Upper lobe of left lung (tissue), 6 donors: Measurements from ENCODE around the gene NTSR1. TPM values are rescaled to one million over a fixed set of nuclear protein-coding genes. Genes with fewer than 3 reads are reported as not detected.

Source experiments
- ATAC-seq, 2 donors: fragments of 200-7000 bp; cut with Tn5 transposase; one replicate each; pipeline ENCODE4 v1.9.1; 2022; ENCODE audit warnings: mild to moderate bottlenecking in 2 of 2, moderate library complexity in 2 of 2; ENCODE audit not compliant: low FRiP score in 2 of 2
- DNase-seq, 2 donors: peaks; one replicate each; pipeline ENCODE4 v3.0.0-alpha.2; 2019 to 2020
- H3K27ac ChIP-seq, 4 donors: fragments of 200-600 bp; sonication (generic); one replicate each; pipeline ENCODE4 v1.5.1; 2016 to 2019
- H3K27me3 ChIP-seq, 4 donors: fragments of 200-600 bp; sonication (generic); one replicate each; pipeline ENCODE4 v1.5.1; 2017 to 2019
- H3K36me3 ChIP-seq, 4 donors: fragments of 200-600 bp; sonication (generic); one replicate each; pipeline ENCODE4 v1.5.1; 2016 to 2019
- H3K4me1 ChIP-seq, 4 donors: fragments of 200-600 bp; sonication (generic); one replicate each; pipeline ENCODE4 v1.5.1; 2018 to 2019
- H3K4me3 ChIP-seq, 4 donors: fragments of 200-600 bp; sonication (generic); one replicate each; pipeline ENCODE4 v1.5.1; 2017 to 2019; ENCODE audit warnings: mild to moderate bottlenecking in 2 of 4, moderate library complexity in 1 of 4
- H3K9me3 ChIP-seq, 4 donors: fragments of 200-600 bp; sonication (generic); one replicate each; pipeline ENCODE4 v1.5.1; 2018 to 2019
- EP300 ChIP-seq, 4 donors: sonication (generic); formaldehyde crosslinking; IDR thresholded peaks; one replicate each; pipeline ENCODE4 v1.5.1; 2017; ENCODE audit warnings: antibody characterized with exemption in 4 of 4, control low read depth in 2 of 4
- POLR2A ChIP-seq, 4 donors: fragments of 450-650 bp; IDR thresholded peaks; one replicate each; pipeline ENCODE4 v1.5.1; 2016 to 2017; ENCODE audit warnings: antibody characterized with exemption in 4 of 4, mild to moderate bottlenecking in 2 of 4
- POLR2AphosphoS5 ChIP-seq, 2 donors: sonication (generic); formaldehyde crosslinking; IDR thresholded peaks; one replicate each; pipeline ENCODE4 v1.5.1; 2017; ENCODE audit warnings: antibody characterized with exemption in 2 of 2
- WGBS, 2 donors: methylation state at CpG; one replicate each; pipeline ENCODE4 v1.1.5; 2017 to 2018; 5-methylcytosine and 5-hydroxymethylcytosine counted together
- total RNA-seq, 6 donors: library from RNA; depleted of rRNA in 4 of 6; stranded (reverse); fragments of >200 nt in 4 of 6; gene quantifications; one replicate each; pipeline versions ENCODE4 v1.1.0 to v1.2.1, GENCODE V29; 2016 to 2021
- TF ChIP-seq, protein P1 (sequence below), 6 experiments: fragments of 450-650 bp in 4 of 6; fragments of 200-600 bp in 2 of 6; sonication (generic) in 2 of 6; IDR thresholded peaks; one replicate each; pipeline ENCODE4 v1.5.1; 2016 to 2019; ENCODE audit warnings: antibody characterized with exemption in 6 of 6
- donor health status: DM: no; HTN: no; CAD: no; lungs with moderate emphysema.
- donor health status: DM: no; HTN: yes; CAD: no; lungs with severe emphysema.

NTSR1 gene
- total RNA-seq, 6 donors from 2014 or later = 0.20 to 1.4 (median 0.26) TPM; not detected in 1

- 52 to 71% methylated on average over 14 to 17 of the region's 25 CpGs for WGBS, 2 donors
These were observed 33.3 kb upstream of the NTSR1 start for GRCh38 chr20:62675156-62675876.

DNA sequence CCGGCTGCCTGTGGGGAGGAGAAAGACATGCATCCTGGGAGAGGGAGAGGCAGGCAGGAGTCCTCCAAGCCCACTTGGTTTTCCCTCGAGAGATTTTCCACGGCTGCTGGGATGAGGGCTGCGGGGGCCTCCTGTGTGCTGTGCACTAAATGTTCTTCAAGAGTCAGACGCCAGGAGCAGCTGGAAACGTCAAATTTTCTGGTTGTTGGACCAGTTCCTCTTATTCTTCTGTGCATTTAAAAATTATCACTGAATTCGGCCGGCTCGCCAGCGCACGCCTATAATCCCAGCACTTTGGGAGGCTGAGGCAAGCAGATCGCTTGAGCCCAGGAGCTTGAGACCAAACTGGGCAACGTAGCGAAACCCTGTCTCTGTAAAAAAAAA, 32.8 kb upstream of the NTSR1 start:
- Histone ChIP-seq H3K9me3 (peaks cover 0 to 9% (median 4%) of the 10 kb centered on the region in 4 donors), H3K27ac (no peak overlapping the region), H3K36me3 (peaks cover 0 to 17% (median 1%) of the 10 kb centered on the region in 4 donors), H3K27me3 (no peaks in the 10 kb centered on the region), H3K4me1 (peaks cover 0 to 14% (median 12%) of the 10 kb centered on the region in 4 donors), H3K4me3 (no peak overlapping the region)
- no peak for ATAC-seq
- TF ChIP-seq, protein P1, sequence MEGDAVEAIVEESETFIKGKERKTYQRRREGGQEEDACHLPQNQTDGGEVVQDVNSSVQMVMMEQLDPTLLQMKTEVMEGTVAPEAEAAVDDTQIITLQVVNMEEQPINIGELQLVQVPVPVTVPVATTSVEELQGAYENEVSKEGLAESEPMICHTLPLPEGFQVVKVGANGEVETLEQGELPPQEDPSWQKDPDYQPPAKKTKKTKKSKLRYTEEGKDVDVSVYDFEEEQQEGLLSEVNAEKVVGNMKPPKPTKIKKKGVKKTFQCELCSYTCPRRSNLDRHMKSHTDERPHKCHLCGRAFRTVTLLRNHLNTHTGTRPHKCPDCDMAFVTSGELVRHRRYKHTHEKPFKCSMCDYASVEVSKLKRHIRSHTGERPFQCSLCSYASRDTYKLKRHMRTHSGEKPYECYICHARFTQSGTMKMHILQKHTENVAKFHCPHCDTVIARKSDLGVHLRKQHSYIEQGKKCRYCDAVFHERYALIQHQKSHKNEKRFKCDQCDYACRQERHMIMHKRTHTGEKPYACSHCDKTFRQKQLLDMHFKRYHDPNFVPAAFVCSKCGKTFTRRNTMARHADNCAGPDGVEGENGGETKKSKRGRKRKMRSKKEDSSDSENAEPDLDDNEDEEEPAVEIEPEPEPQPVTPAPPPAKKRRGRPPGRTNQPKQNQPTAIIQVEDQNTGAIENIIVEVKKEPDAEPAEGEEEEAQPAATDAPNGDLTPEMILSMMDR (IDR thresholded peaks at IDR 0.05) = no peak
- no peak for TF ChIP-seq POLR2AphosphoS5 (IDR thresholded peaks at IDR 0.05)
- no peak for TF ChIP-seq POLR2A (IDR thresholded peaks at IDR 0.05)
- DNase-seq = no peak
- 70 to 74% methylated on average over 14 of the region's 14 CpGs for WGBS, 2 donors

More at GRCh38 chr20:62675156-62675876, 33.3 kb upstream of the NTSR1 start:
- TF ChIP-seq POLR2A (IDR thresholded peaks at IDR 0.05) = peak in 1 of 4 donors; percentile 20
- TF ChIP-seq, protein P1 (IDR thresholded peaks at IDR 0.05) = no peak
- no peaks in the 10 kb centered on the region for H3K27me3 ChIP-seq
- H3K4me1 ChIP-seq = peaks cover 0 to 14% (median 12%) of the 10 kb centered on the region in 4 donors
- DNase-seq = peak; percentile 63 to 76
- peak in 1 of 2 donors; percentile 48 for ATAC-seq
- H3K4me3 ChIP-seq = no peak overlapping the region
- H3K36me3 ChIP-seq = peaks cover 0 to 23% (median 4%) of the 10 kb centered on the region in 4 donors
- peaks cover 0 to 8% (median 4%) of the 10 kb centered on the region in 4 donors for H3K9me3 ChIP-seq
- no peak overlapping the region for H3K27ac ChIP-seq

DNA sequence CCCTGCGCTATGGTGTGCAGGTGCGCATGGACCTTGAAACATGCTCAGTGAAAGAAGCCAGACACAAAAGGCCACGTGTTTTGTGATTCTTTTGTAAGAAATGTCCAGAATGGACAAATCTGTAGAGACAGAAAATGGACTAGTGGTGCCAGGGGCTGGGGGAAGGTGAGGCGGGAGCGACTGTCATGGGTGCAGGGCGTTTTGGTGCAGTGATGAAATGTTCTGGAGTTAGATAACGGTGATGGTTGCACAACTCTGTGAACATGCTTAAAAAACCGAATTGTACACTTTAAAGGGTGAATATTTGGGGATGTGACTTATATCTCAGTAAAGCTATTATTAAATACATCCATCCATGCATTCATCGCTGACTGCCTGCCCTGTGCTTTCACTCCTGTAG, 31.7 kb upstream of the NTSR1 start:
- Histone ChIP-seq H3K9me3 (peaks cover 0 to 9% (median 4%) of the 10 kb centered on the region in 4 donors), H3K4me1 (peaks cover 0 to 14% (median 12%) of the 10 kb centered on the region in 4 donors), H3K27ac (no peak overlapping the region), H3K4me3 (no peak overlapping the region), H3K27me3 (no peaks in the 10 kb centered on the region), H3K36me3 (peaks cover 0 to 6% (median 0%) of the 10 kb centered on the region in 4 donors)
- ATAC-seq = no peak
- DNase-seq = no peak
- 73 to 76% methylated on average over 9 of the region's 9 CpGs for WGBS, 2 donors
- no peak for TF ChIP-seq POLR2AphosphoS5 (IDR thresholded peaks at IDR 0.05)
- no peak for TF ChIP-seq POLR2A (IDR thresholded peaks at IDR 0.05)
- no peak for TF ChIP-seq EP300 (IDR thresholded peaks at IDR 0.05)
- TF ChIP-seq, protein P1 (IDR thresholded peaks at IDR 0.05) = no peak

GRCh38 chr20:62677678-62678077, 31.0 kb upstream of the NTSR1 start:
- peaks cover 0 to 14% (median 9%) of the 10 kb centered on the region in 4 donors for H3K4me1 ChIP-seq
- H3K9me3 ChIP-seq = peaks cover 0 to 9% (median 4%) of the 10 kb centered on the region in 4 donors
- no peaks in the 10 kb centered on the region for H3K27me3 ChIP-seq
- no peaks in the 10 kb centered on the region for H3K36me3 ChIP-seq
- H3K4me3 ChIP-seq = no peak overlapping the region
- no peak for TF ChIP-seq POLR2AphosphoS5 (IDR thresholded peaks at IDR 0.05)
- no peak for TF ChIP-seq POLR2A (IDR thresholded peaks at IDR 0.05)
- TF ChIP-seq, protein P1 (IDR thresholded peaks at IDR 0.05) = no peak
- no peak for TF ChIP-seq EP300 (IDR thresholded peaks at IDR 0.05)
- WGBS, 2 donors = 68% methylated on average over 10 of the region's 10 CpGs; no CpG with 5 or more reads in 1 of the 2 donors
- ATAC-seq (no peak), DNase-seq (peak in 1 of 2 donors; percentile 62)
- no peak overlapping the region for H3K27ac ChIP-seq
